MM.1S (cell line): ENCODE data around the gene NDNF.

Source experiments
- DNase-seq: peaks from one replicate; pipeline ENCODE4 v3.0.0-alpha.2; 2015
- H2AFZ ChIP-seq: fragments of 300-600 bp; sonication (generic); 2 replicates; pipeline ENCODE4 v1.6.0; 2016; ENCODE audit warnings: antibody characterized with exemption, low read length
- H3F3A ChIP-seq: fragments of 300-600 bp; sonication (generic); 2 replicates; pipeline ENCODE4 v1.6.1; 2016; ENCODE audit warnings: mild to moderate bottlenecking, antibody characterized with exemption, low read length, moderate library complexity, mixed read lengths; ENCODE audit not compliant: insufficient read depth
- H3K27ac ChIP-seq: fragments of 300-600 bp; sonication (generic); 2 replicates; pipeline ENCODE4 v1.5.1; 2016; ENCODE audit warnings: mild to moderate bottlenecking, low read length
- H3K27me3 ChIP-seq: fragments of 300-600 bp; sonication (generic); replicated peaks from 2 replicates; pipeline ENCODE4 v1.6.0; 2016; ENCODE audit warnings: low read length; ENCODE audit not compliant: insufficient read depth
- H3K36me3 ChIP-seq: fragments of 300-600 bp; sonication (generic); replicated peaks from 2 replicates; pipeline ENCODE4 v1.6.1; 2016; ENCODE audit warnings: mild to moderate bottlenecking, low read length, mixed read lengths; ENCODE audit not compliant: insufficient read depth
- H3K4me1 ChIP-seq: fragments of 300-600 bp; sonication (generic); 2 replicates; pipeline ENCODE4 v1.6.1; 2016; ENCODE audit warnings: low read length, mixed read lengths
- H3K4me2 ChIP-seq: fragments of 300-600 bp; sonication (generic); 2 replicates; pipeline ENCODE4 v1.6.0; 2016; ENCODE audit warnings: low read depth, low read length
- H3K4me3 ChIP-seq: fragments of 300-600 bp; sonication (generic); 2 replicates; pipeline ENCODE4 v1.5.1; 2016; ENCODE audit warnings: low read length, mixed read lengths
- H3K79me2 ChIP-seq: fragments of 300-600 bp; sonication (generic); 2 replicates; pipeline ENCODE4 v1.6.1; 2016; ENCODE audit warnings: mixed run types, low read length, mixed read lengths
- H3K9ac ChIP-seq: fragments of 300-600 bp; sonication (generic); 2 replicates; pipeline ENCODE4 v1.6.1; 2016; ENCODE audit warnings: low read length, mixed read lengths
- H3K9me2 ChIP-seq: fragments of 300-600 bp; sonication (generic); replicated peaks from 2 replicates; pipeline ENCODE4 v1.6.1; 2016; ENCODE audit warnings: mild to moderate bottlenecking, low read length, mixed read lengths; ENCODE audit not compliant: insufficient read depth
- H3K9me3 ChIP-seq: fragments of 300-600 bp; sonication (generic); replicated peaks from 2 replicates; pipeline ENCODE4 v1.6.1; 2016; ENCODE audit warnings: mild to moderate bottlenecking, low read length, mixed read lengths; ENCODE audit not compliant: insufficient read depth
- H4K20me1 ChIP-seq: fragments of 300-600 bp; sonication (generic); 2 replicates; pipeline ENCODE4 v1.6.1; 2016; ENCODE audit warnings: mild to moderate bottlenecking, low read length, moderate library complexity, mixed read lengths; ENCODE audit not compliant: insufficient read depth
- EZH2 ChIP-seq: fragments of 300-600 bp; sonication (generic); optimal IDR thresholded peaks from 2 replicates; pipeline ENCODE3; 2017; ENCODE audit warnings: low read depth, mild to moderate bottlenecking, antibody characterized with exemption, low read length, mixed read lengths
- EZH2phosphoT487 ChIP-seq: fragments of 300-600 bp; sonication (generic); IDR thresholded peaks from 2 replicates; pipeline ENCODE4 v1.6.1; 2018; ENCODE audit warnings: antibody characterized with exemption, low read length
- TF ChIP-seq, protein P1 (sequence below): fragments of 300-600 bp; sonication (generic); IDR thresholded peaks from 2 replicates; pipeline ENCODE4 v1.5.1; 2016; ENCODE audit warnings: antibody characterized with exemption, low read length, mixed read lengths

NDNF gene

GRCh38 chr4:121034017-121034416 lies 38.3 kb downstream of the NDNF start:
- H3K36me3 ChIP-seq = no peaks in the 10 kb centered on the region
- H3K9ac ChIP-seq = no peak overlapping the region
- DNase-seq = no peak
- H3K9me3 ChIP-seq = no peaks in the 10 kb centered on the region
- H2AFZ ChIP-seq = no peak overlapping the region
- no peaks in the 10 kb centered on the region for H4K20me1 ChIP-seq
- H3K79me2 ChIP-seq = no peaks in the 10 kb centered on the region
- H3K4me3 ChIP-seq = no peak overlapping the region
- no peaks in the 10 kb centered on the region for H3K27me3 ChIP-seq
- H3K27ac ChIP-seq = no peak overlapping the region
- no peak overlapping the region for H3K4me2 ChIP-seq
- TF ChIP-seq, protein P1, sequence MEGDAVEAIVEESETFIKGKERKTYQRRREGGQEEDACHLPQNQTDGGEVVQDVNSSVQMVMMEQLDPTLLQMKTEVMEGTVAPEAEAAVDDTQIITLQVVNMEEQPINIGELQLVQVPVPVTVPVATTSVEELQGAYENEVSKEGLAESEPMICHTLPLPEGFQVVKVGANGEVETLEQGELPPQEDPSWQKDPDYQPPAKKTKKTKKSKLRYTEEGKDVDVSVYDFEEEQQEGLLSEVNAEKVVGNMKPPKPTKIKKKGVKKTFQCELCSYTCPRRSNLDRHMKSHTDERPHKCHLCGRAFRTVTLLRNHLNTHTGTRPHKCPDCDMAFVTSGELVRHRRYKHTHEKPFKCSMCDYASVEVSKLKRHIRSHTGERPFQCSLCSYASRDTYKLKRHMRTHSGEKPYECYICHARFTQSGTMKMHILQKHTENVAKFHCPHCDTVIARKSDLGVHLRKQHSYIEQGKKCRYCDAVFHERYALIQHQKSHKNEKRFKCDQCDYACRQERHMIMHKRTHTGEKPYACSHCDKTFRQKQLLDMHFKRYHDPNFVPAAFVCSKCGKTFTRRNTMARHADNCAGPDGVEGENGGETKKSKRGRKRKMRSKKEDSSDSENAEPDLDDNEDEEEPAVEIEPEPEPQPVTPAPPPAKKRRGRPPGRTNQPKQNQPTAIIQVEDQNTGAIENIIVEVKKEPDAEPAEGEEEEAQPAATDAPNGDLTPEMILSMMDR = no peak
- no peak for TF ChIP-seq EZH2
- TF ChIP-seq EZH2phosphoT487 = no peak
- H3F3A ChIP-seq = no peaks in the 10 kb centered on the region
- H3K9me2 ChIP-seq = no peaks in the 10 kb centered on the region
- H3K4me1 ChIP-seq = no peaks in the 10 kb centered on the region

DNA sequence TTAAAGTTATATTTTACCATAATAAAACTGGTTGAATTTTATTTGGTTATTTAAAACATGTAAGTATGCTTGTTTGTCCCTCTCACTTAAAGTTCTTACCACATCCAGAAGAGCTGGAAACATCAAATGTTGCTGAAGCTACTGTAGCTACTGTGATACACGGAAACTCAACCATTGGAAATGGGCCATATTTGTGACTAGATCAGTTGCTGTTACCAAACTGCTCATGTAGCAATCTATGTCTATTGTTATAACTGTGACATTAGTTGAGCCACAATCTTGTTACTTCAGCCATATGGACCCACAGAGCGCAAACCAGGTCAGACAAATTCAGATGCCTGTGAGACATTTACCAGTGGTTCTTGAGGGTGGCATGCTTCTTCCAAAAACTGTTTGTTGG lies 41.6 kb downstream of the NDNF start:
- H3K4me1 ChIP-seq = no peaks in the 10 kb centered on the region
- no peak overlapping the region for H3K9ac ChIP-seq
- no peak for DNase-seq
- H3K9me3 ChIP-seq = no peaks in the 10 kb centered on the region
- no peak overlapping the region for H3K4me2 ChIP-seq
- H3K9me2 ChIP-seq = no peaks in the 10 kb centered on the region
- no peak for TF ChIP-seq EZH2phosphoT487
- no peaks in the 10 kb centered on the region for H4K20me1 ChIP-seq
- no peak overlapping the region for H3K27ac ChIP-seq
- H3K36me3 ChIP-seq = no peaks in the 10 kb centered on the region
- no peak overlapping the region for H3K4me3 ChIP-seq
- no peaks in the 10 kb centered on the region for H3K27me3 ChIP-seq
- H3F3A ChIP-seq = no peaks in the 10 kb centered on the region
- H2AFZ ChIP-seq = no peak overlapping the region
- no peaks in the 10 kb centered on the region for H3K79me2 ChIP-seq

GRCh38 chr4:121030131-121030530 lies 42.2 kb downstream of the NDNF start:
- TF ChIP-seq EZH2phosphoT487 = no peak
- no peak for TF ChIP-seq EZH2
- TF ChIP-seq, protein P1 = no peak
- Histone ChIP-seq H3K36me3 (no peaks in the 10 kb centered on the region), H3K4me3 (no peak overlapping the region), H3K4me2 (no peak overlapping the region), H2AFZ (no peak overlapping the region), H3K9ac (no peak overlapping the region), H3K9me3 (no peaks in the 10 kb centered on the region), H3F3A (no peaks in the 10 kb centered on the region), H3K79me2 (no peaks in the 10 kb centered on the region), H3K9me2 (no peaks in the 10 kb centered on the region), H4K20me1 (no peaks in the 10 kb centered on the region), H3K27me3 (no peaks in the 10 kb centered on the region), H3K27ac (no peak overlapping the region), H3K4me1 (no peaks in the 10 kb centered on the region)
- DNase-seq = no peak

GRCh38 chr4:121026034-121026433 lies 46.3 kb downstream of the NDNF start:
- no peaks in the 10 kb centered on the region for H4K20me1 ChIP-seq
- TF ChIP-seq, protein P1 = no peak
- no peak for TF ChIP-seq EZH2phosphoT487
- no peak for TF ChIP-seq EZH2
- no peaks in the 10 kb centered on the region for H3K9me2 ChIP-seq
- H3K4me3 ChIP-seq = no peak overlapping the region
- H3F3A ChIP-seq = no peaks in the 10 kb centered on the region
- H3K79me2 ChIP-seq = no peaks in the 10 kb centered on the region
- H3K36me3 ChIP-seq = no peaks in the 10 kb centered on the region
- H3K27ac ChIP-seq = no peak overlapping the region
- H2AFZ ChIP-seq = no peak overlapping the region
- no peak overlapping the region for H3K4me2 ChIP-seq
- no peaks in the 10 kb centered on the region for H3K9me3 ChIP-seq
- H3K27me3 ChIP-seq = no peaks in the 10 kb centered on the region
- H3K4me1 ChIP-seq = no peaks in the 10 kb centered on the region
- no peak for DNase-seq
- no peak overlapping the region for H3K9ac ChIP-seq
